CD1c-positive myeloid dendritic cell (primary cell): Measurements from ENCODE around the gene RUFY2.
"Not testable (repeated sequence)": the region's sequence is repeated elsewhere in the genome, so short reads cannot be mapped to it uniquely, and the experiment has no call there.

Experiments used
- DNase-seq: peaks from one replicate; pipeline ENCODE4 v3.0.0-alpha.2; 2016; ENCODE audit errors: extremely low spot score

The RUFY2 gene

GRCh38 chr10:68327889-68328786 is 78.9 kb downstream of the RUFY2 start:
- peak; percentile 58 for DNase-seq

- not testable (repeated sequence) for DNase-seq
Observed at GRCh38 chr10:68324396-68324795, 82.7 kb downstream of the RUFY2 start.

GRCh38 chr10:68318331-68319059 is 88.6 kb downstream of the RUFY2 start:
- DNase-seq = no peak

GRCh38 chr10:68315582-68315981 is 91.5 kb downstream of the RUFY2 start:
- no peak for DNase-seq

GRCh38 chr10:68314930-68315329 is 92.1 kb downstream of the RUFY2 start:
- not testable (repeated sequence) for DNase-seq

GRCh38 chr10:68310531-68310930 is 96.5 kb downstream of the RUFY2 start:
- no peak for DNase-seq

- DNase-seq = no peak
Observed at GRCh38 chr10:68305854-68306253, 101.2 kb downstream of the RUFY2 start.

GRCh38 chr10:68303849-68304412 is 103.1 kb downstream of the RUFY2 start:
- DNase-seq = no peak

GRCh38 chr10:68302871-68303270 is 104.2 kb downstream of the RUFY2 start:
- no peak for DNase-seq

GRCh38 chr10:68302503-68302823 is 104.6 kb downstream of the RUFY2 start:
- no peak for DNase-seq

GRCh38 chr10:68301790-68302502 is 105.1 kb downstream of the RUFY2 start:
- DNase-seq = peak; percentile 55

GRCh38 chr10:68301301-68301700 is 105.8 kb downstream of the RUFY2 start:
- DNase-seq = peak; percentile 9

- DNase-seq = no peak
Observed at GRCh38 chr10:68296843-68297663, 110.0 kb downstream of the RUFY2 start.
